Dedifferentiated amniotic fluid mesenchymal stem cell (primary cell): ENCODE measurements around the gene CPNE8.

Experiments used
- DNase-seq: peaks from one replicate; pipeline ENCODE4 v3.0.0-alpha.2; 2016; ENCODE audit errors: extremely low spot score

The CPNE8 gene

GRCh38 chr12:38633511-38633910 is 271.9 kb downstream of the CPNE8 start:
- DNase-seq: no peak

- DNase-seq: no peak
These were observed 276.3 kb downstream of the CPNE8 start for GRCh38 chr12:38629064-38629463.

- no peak for DNase-seq
These were observed 277.1 kb downstream of the CPNE8 start for GRCh38 chr12:38628288-38628687.

GRCh38 chr12:38625306-38625705 is 280.1 kb downstream of the CPNE8 start:
- DNase-seq: no peak

- no peak for DNase-seq
These were observed 291.2 kb downstream of the CPNE8 start for GRCh38 chr12:38614171-38614570.

- DNase-seq: no peak
These were observed 294.5 kb downstream of the CPNE8 start for GRCh38 chr12:38610808-38611350.

- no peak for DNase-seq
These were observed 298.1 kb downstream of the CPNE8 start for GRCh38 chr12:38607295-38607694.
